Suprapubic skin (tissue), 3 donors: ENCODE data around the gene GSTO2.

Source experiments
- POLR2A ChIP-seq, 2 donors: fragments of 450-650 bp; IDR thresholded peaks; one replicate each; pipeline ENCODE4 v1.6.1; 2017; ENCODE audit warnings: antibody characterized with exemption in 2 of 2, mild to moderate bottlenecking in 2 of 2, moderate library complexity in 2 of 2
- TF ChIP-seq, protein P1 (sequence below), 2 donors: fragments of 200-600 bp in 1 of 2; fragments of 450-650 bp in 1 of 2; sonication (generic) in 1 of 2; IDR thresholded peaks; one replicate each; pipeline ENCODE4 v1.5.1; 2016 to 2019; ENCODE audit warnings: antibody characterized with exemption in 2 of 2, mild to moderate bottlenecking in 1 of 2, moderate library complexity in 1 of 2

DNA sequence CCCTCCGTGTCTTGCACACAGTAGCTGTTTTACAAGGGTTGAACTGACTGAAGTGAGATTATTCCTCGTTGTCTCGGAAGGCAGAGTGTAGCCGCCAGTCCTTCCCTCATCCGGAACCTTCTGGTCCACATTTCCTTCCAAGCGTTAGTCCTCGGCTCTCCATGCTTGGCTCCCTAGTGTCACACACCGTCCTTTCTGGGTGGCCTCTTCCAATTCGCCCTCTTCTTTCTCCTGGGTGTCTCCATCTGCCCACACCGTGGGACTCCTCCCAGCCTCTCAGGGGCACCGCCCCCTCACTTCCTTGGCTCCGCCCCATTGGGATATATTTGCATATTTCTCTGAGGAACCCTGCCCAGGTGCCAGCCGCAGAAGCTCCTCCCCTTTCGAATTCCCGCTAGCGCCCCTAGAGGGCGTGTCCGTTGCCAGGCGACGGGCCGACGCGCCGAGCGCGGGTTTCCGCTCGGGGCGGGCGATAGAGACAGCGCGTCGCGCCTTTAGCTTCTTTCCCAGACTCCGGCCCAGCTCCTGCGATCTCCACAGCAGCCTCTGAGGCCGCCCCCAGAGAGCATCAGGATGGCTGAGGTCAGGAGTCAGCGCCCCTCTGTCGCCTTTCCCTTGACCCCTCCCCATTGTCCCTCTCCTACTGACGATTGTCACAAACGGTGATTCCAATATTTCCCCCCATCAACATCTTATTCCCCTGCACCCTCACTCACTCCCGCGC, 84.5 kb downstream of the GSTO2 start, which contains the start of gene CFAP58:
- TF ChIP-seq, protein P1, sequence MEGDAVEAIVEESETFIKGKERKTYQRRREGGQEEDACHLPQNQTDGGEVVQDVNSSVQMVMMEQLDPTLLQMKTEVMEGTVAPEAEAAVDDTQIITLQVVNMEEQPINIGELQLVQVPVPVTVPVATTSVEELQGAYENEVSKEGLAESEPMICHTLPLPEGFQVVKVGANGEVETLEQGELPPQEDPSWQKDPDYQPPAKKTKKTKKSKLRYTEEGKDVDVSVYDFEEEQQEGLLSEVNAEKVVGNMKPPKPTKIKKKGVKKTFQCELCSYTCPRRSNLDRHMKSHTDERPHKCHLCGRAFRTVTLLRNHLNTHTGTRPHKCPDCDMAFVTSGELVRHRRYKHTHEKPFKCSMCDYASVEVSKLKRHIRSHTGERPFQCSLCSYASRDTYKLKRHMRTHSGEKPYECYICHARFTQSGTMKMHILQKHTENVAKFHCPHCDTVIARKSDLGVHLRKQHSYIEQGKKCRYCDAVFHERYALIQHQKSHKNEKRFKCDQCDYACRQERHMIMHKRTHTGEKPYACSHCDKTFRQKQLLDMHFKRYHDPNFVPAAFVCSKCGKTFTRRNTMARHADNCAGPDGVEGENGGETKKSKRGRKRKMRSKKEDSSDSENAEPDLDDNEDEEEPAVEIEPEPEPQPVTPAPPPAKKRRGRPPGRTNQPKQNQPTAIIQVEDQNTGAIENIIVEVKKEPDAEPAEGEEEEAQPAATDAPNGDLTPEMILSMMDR (IDR thresholded peaks at IDR 0.05): peak; percentile 45 to 63
- TF ChIP-seq POLR2A (IDR thresholded peaks at IDR 0.05): no peak
